GM21381 (cell line): ENCODE results near the gene P2RX7.

Experiments used
- ATAC-seq: cut with Tn5 transposase; IDR thresholded peaks from one replicate; pipeline ENCODE4 v1.9.1; 2021; ENCODE audit warnings: mild to moderate bottlenecking, moderate library complexity; ENCODE audit not compliant: unreplicated experiment

P2RX7 gene

GRCh38 chr12:121132601-121133481, at the start of gene P2RX7:
TSS of gene P2RX7 (plus strand) at chr12:121132876. CDS start at chr12:121132971, 95 bp downstream.
- no peak for ATAC-seq

DNA sequence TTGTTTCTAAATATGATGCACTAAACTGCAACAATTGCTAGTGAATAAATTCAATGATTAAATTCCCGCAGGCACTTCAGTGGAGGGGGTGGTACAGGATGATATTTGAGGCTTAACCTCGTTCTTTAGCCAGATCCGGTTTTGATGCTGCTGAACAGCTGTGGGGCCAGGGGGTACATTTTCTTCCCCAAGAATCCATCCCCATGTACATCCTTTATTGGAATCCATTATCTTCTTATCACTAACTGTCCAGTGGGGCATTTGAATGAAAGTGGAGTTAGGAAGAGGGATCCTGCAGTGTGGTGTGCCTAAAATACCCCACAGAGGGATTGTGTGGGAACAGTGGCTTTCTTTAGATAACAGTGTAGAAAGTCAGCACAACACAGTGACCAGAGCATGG, 48.4 kb upstream of the P2RX7 start:
- no peak for ATAC-seq

DNA sequence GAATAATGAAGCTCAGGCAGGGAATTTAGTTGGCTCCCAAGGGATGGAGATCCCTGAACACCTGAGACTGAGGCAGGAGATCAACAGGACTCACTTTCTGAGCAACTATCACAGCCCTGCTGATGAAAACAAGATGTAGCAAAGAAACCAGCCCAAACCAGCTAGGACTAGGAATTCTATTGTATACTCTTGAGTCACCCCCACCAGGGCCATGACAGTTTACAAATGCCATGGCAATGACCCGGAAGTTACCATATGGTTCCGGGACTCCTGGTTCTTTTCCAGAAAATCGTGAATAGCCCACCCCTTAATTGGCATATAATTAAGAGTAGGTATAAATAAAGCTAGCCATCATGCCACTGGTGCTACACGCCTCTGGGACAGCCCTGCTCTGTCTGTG, 47.6 kb upstream of the P2RX7 start:
- no peak for ATAC-seq

DNA sequence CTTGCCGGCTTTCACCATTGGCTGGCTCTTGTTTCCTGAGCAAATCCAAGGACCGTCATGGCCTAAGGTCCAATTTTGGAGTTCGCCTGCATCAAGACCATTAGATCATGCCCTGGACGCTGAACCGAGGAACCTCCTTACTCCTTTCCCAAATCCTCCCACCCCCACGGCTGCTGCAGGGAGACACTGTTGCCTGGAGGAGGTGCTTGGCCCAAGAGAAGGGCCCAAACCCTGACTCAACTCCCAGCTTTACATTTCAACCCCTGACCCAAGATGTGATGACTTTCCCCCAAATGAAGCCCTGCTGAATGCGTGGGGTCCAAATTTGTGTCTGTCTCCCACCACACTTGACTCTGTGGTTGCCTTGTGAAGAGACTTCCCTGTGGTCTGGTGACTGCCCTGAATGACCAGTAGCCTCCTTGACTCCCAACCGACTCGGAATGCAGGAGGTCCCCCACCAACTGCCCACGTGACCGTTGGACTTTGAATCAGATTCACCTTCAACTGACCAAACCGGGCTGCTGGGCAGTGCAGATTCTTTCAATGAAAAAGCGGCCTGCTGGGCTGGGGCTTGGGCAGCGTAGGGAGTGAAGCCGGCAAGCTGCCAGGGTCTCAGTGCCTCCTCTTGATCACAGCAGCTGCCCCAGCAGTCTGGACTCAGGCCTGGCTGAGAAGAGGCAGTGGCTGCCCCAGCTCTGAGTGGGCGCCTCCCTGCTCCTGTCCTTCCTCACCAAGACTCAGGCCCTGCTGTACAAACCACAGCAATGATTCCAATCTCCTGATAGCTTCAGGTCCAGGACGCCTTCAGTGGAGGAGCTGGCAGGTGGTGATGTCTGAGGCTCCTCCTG, 46.9 kb upstream of the P2RX7 start:
- ATAC-seq = no peak

GRCh38 chr12:121086781-121087295, 45.8 kb upstream of the P2RX7 start:
- ATAC-seq = no peak

GRCh38 chr12:121087467-121088194, 45.0 kb upstream of the P2RX7 start:
- no peak for ATAC-seq

DNA sequence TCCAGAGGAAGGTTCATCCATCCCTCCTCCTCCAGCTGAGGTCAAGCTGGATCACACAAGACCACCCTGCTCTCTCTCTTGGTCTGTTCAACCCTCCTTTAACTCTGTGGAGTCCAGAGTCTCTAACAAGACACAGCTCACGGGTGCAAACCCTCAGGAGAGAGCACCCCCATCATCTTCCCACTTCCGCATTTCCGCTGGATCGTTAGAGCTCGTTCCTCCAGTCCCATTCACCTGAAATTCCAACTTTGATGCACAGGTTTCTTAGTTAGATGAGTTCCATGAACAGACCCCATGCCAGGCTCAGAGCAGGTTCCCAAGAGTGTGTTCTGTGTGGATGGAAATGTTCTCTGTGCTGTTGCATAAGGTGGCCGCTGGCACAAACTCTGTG, 44.5 kb upstream of the P2RX7 start:
- ATAC-seq = no peak

- ATAC-seq = no peak
Observed at GRCh38 chr12:121089031-121089812, 43.5 kb upstream of the P2RX7 start.

DNA sequence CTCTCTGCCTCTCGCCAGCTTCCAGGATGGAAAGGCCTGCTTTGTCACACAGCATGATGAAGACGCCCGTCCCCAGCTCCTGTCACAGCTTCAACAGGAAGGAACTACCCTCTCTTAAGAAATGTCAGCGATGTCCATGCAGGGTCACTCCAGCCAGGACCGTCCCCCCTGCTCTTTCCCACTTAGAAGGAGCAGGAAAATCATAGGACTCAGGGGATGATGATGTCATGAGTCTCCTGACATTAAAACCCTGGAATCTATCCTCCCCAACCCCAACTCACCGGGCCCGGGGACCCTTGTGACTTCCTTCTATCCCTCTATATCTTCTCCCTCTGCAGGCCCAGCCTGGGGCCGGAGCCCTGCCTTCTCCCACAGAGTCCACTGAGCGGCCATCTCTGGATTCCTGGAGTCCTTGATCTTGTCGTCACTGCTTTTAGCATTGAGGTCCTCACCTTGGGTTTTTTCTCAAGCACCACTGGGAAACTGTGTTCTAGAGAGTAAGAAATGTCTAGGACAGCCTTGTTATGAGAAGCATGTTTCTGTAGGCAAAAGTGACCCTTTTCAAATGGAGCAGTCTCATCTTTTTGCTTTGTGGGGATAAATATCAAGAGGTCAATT, 42.8 kb upstream of the P2RX7 start:
- ATAC-seq = no peak

GRCh38 chr12:121090586-121091514, 41.8 kb upstream of the P2RX7 start:
- no peak for ATAC-seq

DNA sequence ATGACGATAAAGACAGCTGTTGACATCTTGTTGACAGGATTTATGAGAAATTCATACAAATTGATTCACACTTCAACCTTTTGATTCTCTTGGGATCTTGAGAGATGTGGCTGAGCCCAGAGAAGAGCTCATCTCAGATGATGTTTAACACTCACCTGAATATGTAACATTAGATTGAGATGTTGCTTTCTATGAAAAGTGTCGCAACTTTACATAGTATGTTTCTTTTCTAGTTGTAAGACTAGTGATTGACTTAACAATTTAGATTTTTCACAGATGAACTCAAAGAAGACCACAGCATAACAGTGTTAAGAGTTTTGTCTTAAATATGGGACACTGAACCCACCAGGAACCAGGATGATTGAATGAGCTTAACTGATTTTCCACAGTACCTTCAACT, 40.6 kb upstream of the P2RX7 start:
- no peak for ATAC-seq

DNA sequence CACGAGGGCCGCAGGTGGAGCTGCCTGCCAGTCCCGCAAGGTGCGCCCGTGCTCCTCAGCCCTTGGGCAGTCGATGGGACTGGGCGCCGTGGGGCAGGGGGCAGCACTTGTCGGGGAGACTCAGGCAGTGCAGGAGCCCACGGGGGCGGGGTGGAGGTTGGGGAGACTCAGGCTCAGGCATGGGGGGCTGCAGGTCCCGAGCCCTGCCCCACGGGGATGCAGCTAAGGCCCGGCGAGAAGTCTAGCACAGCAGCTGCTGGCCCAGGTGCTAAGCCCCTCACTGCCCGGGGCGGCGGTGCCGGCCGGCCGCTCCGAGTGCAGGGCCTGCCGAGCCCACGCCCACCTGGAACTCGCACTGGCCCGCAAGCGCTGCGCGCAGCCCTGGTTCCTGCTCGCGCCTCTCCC, 39.2 kb upstream of the P2RX7 start:
- ATAC-seq = no peak

DNA sequence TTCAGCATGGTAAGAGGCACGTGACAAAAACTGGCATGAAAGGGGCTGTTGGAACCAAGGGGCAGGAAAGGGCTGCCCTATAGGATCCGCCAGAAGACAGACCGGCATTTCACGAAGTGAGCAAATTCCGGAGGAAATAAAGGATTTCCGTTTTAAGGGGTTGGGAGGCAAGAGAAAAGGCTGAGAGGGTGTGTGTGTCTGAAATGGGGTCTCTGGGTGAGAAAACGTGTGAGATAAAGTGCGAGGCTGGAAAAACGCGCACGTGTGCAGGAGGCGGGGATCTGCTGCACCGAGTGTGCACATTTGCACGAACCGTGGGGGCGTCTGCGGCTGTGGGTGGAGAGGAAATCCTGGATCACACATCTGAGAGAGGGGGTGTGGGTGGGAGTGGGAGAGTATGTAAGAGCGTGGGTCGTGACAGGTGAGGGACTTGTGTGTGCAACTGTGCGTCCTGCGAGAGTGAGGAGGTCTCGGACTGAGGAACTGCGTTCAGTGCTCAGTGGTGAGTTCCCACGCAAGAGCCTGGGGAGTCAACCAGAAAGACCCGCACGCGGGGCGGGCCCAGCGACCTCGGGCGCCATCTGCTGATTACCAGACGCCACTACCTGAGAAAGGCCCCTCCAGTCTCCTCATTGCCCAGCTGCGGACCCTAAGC, 37.0 kb upstream of the P2RX7 start:
- no peak for ATAC-seq

DNA sequence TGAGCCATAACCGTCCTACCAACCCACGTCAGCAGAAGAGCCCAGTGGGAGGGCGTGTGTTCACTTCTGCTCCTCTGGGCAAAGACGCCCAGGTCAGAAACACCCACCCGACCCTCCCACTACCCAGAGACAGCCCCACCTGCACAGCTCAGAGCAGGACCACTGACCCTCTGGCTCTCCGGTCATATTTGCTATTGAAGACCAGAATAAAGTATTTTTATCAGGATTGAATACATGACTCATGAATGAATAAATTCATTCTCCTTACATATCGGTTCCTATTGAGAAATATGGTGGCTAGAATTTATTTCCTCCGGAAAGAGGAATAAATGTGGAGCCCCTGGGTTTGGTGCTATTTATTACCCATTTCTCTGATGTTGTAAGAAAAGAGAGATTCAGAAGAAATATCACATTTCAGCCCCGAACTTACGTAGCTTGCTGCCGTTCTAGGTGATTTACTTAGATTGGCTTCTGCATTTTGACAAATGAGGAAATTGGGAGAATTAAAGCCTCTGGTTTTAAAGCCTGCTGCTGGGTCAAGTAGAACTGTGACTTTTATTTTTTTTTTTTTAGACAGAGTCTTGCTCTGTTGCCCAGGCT, 36.4 kb upstream of the P2RX7 start:
- ATAC-seq = no peak

DNA sequence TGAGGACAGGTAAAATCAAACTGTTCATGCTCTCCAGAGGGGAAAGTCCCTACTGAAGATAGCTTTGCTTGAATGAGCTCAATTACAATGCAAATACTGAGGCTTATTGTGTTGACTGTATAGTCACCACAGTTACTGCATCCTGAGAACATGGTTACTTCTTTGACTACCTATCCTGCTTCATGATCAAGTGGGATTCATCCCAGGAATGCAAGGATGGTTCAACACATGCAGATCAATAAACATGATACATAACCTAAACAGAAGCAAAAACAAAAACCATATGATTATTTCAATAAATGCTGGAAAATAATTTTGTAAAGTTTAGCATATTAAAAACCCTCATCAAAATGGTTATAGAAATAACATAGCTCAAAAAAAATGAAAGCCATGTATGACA, 32.9 kb upstream of the P2RX7 start:
- no peak for ATAC-seq

DNA sequence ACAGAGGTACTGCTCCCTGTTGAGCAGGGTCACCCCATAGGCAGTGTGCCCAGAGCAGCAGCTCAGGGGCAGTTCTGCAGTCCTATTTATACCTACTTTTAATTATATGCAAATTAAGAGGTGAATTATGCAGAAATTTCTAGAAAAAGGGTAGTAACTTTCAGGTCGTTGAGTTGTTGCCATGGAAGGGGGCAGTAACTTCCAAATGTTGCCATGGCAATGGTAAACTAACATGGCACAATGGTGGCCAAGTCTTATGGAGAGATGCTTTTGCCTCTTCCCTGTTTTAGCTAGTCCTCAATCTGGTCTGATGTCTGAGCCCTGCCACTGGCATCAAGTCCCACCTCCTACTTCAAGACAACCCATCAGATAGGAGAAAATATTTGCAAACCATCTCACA, 30.4 kb upstream of the P2RX7 start:
- ATAC-seq = no peak

GRCh38 chr12:121107681-121108080, 25.0 kb upstream of the P2RX7 start:
- no peak for ATAC-seq

DNA sequence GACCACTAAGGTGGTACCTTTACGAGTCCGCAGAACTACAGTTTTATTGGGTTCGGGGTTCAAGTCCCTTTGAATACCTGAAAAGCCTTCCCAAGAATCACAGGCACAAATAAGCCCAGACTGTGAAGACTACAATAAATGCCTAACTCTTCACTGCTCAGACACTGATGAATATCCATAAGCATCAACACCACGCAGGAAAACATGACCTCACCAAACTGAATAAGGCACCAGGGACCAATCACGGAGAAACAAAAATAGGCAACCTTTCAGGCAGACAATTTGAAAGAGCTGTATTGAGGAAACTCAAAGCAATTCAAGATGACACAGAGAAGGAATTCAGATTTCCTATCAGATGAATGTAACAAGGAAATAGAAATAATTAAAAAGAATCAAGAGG, 24.2 kb upstream of the P2RX7 start:
- ATAC-seq = no peak
